Smooth muscle cell (in vitro differentiated cells): ENCODE measurements around the gene MYOM3. TPM values are rescaled to one million over a fixed set of nuclear protein-coding genes. Genes with fewer than 3 reads are reported as not detected.

ENCODE experiments used
- DNase-seq: peaks from one replicate; lab custom pipeline; 2025; ENCODE audit not compliant: unreplicated experiment; lab: John Stamatoyannopoulos, UW
- H2AFZ ChIP-seq: fragments of 200-600 bp; sonication (generic); 2 replicates; pipeline ENCODE4 v1.6.0; 2016; ENCODE audit warnings: antibody characterized with exemption, low read depth, mild to moderate bottlenecking
- H3F3A ChIP-seq: fragments of 200-600 bp; sonication (generic); 2 replicates; pipeline ENCODE4 v1.6.0; 2017; ENCODE audit warnings: antibody characterized with exemption, low read depth
- H3K27ac ChIP-seq: fragments of 200-600 bp; sonication (generic); 2 replicates; pipeline ENCODE4 v1.5.1; 2016; ENCODE audit warnings: low read depth, mild to moderate bottlenecking
- H3K27me3 ChIP-seq: fragments of 200-600 bp; sonication (generic); 2 replicates; pipeline ENCODE4 v1.6.1; 2016; ENCODE audit warnings: low read depth, mild to moderate bottlenecking
- H3K36me3 ChIP-seq: fragments of 200-600 bp; sonication (generic); 2 replicates; pipeline ENCODE4 v1.5.1; 2016; ENCODE audit warnings: low read depth
- H3K4me1 ChIP-seq: fragments of 200-600 bp; sonication (generic); 2 replicates; pipeline ENCODE4 v1.5.1; 2016; ENCODE audit warnings: low read depth
- H3K4me2 ChIP-seq: fragments of 200-600 bp; sonication (generic); 2 replicates; pipeline ENCODE4 v1.6.0; 2016; ENCODE audit warnings: mild to moderate bottlenecking
- H3K4me3 ChIP-seq: fragments of 200-600 bp; sonication (generic); 2 replicates; pipeline ENCODE4 v1.5.1; 2016; ENCODE audit warnings: mild to moderate bottlenecking
- H3K79me2 ChIP-seq: fragments of 200-600 bp; sonication (generic); 2 replicates; pipeline ENCODE4 v1.6.0; 2016; ENCODE audit warnings: low read depth, mild to moderate bottlenecking
- H3K9ac ChIP-seq: fragments of 200-600 bp; sonication (generic); 2 replicates; pipeline ENCODE4 v1.6.0; 2016; ENCODE audit warnings: low read depth
- H3K9me3 ChIP-seq: fragments of 200-600 bp; sonication (generic); replicated peaks from 2 replicates; pipeline ENCODE4 v1.5.1; 2016; ENCODE audit warnings: low read depth
- H4K20me1 ChIP-seq: fragments of 200-600 bp; sonication (generic); 2 replicates; pipeline ENCODE4 v1.6.0; 2016; ENCODE audit warnings: low read depth
- CTCF ChIP-seq: fragments of 200-600 bp; sonication (generic); IDR thresholded peaks from 2 replicates; pipeline ENCODE4 v1.5.1; 2017; ENCODE audit warnings: borderline replicate concordance, mild to moderate bottlenecking, antibody characterized with exemption; ENCODE audit not compliant: insufficient read depth, poor library complexity, severe bottlenecking
- WGBS: methylation state at CpG from one replicate; pipeline ENCODE4 v1.1.7; 2016; ENCODE audit warnings: low lambda C conversion rate; 5-methylcytosine and 5-hydroxymethylcytosine counted together
- polyA plus RNA-seq: library from polyadenylated mRNA; unstranded; fragments of >200 nt; fragmentation: Nextera tagmentation; extraction: Ambion mirVana; gene quantifications from 2 replicates; pipeline ENCODE4 v1.2.1, GENCODE V29; 2016
- total RNA-seq: library from RNA; depleted of rRNA; stranded (reverse); fragments of >200 nt; gene quantifications from 2 replicates; pipeline ENCODE4 v1.2.3, GENCODE V29; 2014

The MYOM3 gene
- total and polyA plus RNA-seq, 2 experiments from 2014 or later = 0.18 to 0.26 TPM

GRCh38 chr1:24157918-24158481 lies 46.1 kb upstream of the MYOM3 start:
- Histone ChIP-seq H3K27me3 (no peaks in the 10 kb centered on the region), H3K9me3 (no peaks in the 10 kb centered on the region), H3K9ac (no peak overlapping the region), H4K20me1 (no peaks in the 10 kb centered on the region), H3K36me3 (no peaks in the 10 kb centered on the region), H3F3A (no peaks in the 10 kb centered on the region), H3K79me2 (no peaks in the 10 kb centered on the region), H3K27ac (no peak overlapping the region), H3K4me2 (no peak overlapping the region), H2AFZ (no peak overlapping the region), H3K4me3 (no peak overlapping the region), H3K4me1 (no peaks in the 10 kb centered on the region)
- WGBS = 94% methylated on average over 6 of the region's 6 CpGs
- peak; percentile 13 for TF ChIP-seq CTCF
- no peak for DNase-seq

GRCh38 chr1:24156542-24157260 lies 44.8 kb upstream of the MYOM3 start:
- no peaks in the 10 kb centered on the region for H3F3A ChIP-seq
- no peaks in the 10 kb centered on the region for H3K79me2 ChIP-seq
- H3K27ac ChIP-seq = no peak overlapping the region
- peaks cover 2% of the 10 kb centered on the region for H3K27me3 ChIP-seq
- H4K20me1 ChIP-seq = no peaks in the 10 kb centered on the region
- H3K36me3 ChIP-seq = no peaks in the 10 kb centered on the region
- 96% methylated on average over 18 of the region's 18 CpGs for WGBS
- no peak for TF ChIP-seq CTCF
- H3K4me2 ChIP-seq = no peak overlapping the region
- H3K4me1 ChIP-seq = peaks cover under 1% of the 10 kb centered on the region
- DNase-seq = no peak
- no peaks in the 10 kb centered on the region for H3K9me3 ChIP-seq
- H3K4me3 ChIP-seq = no peak overlapping the region
- H3K9ac ChIP-seq = no peak overlapping the region
- no peak overlapping the region for H2AFZ ChIP-seq

- no peak overlapping the region for H3K4me3 ChIP-seq
- 80% methylated on average over 11 of the region's 11 CpGs for WGBS
- H3K9ac ChIP-seq = no peak overlapping the region
- DNase-seq = no peak
- no peak overlapping the region for H3K27ac ChIP-seq
- H4K20me1 ChIP-seq = no peaks in the 10 kb centered on the region
- H3K36me3 ChIP-seq = no peaks in the 10 kb centered on the region
- peak; percentile 8 for TF ChIP-seq CTCF
- no peaks in the 10 kb centered on the region for H3F3A ChIP-seq
- H3K27me3 ChIP-seq = peaks cover 12% of the 10 kb centered on the region
- H2AFZ ChIP-seq = no peak overlapping the region
- peaks cover 10% of the 10 kb centered on the region for H3K4me1 ChIP-seq
- H3K9me3 ChIP-seq = no peaks in the 10 kb centered on the region
- no peaks in the 10 kb centered on the region for H3K79me2 ChIP-seq
- no peak overlapping the region for H3K4me2 ChIP-seq
These were observed 43.3 kb upstream of the MYOM3 start for GRCh38 chr1:24155011-24155782.
